ENCODE data around the gene CUL3. TPM values are rescaled to one million over a fixed set of nuclear protein-coding genes. Genes with fewer than 3 reads are reported as not detected.

The CUL3 gene
- total and polyA plus RNA-seq, 2 experiments from 2014 or later = 86.0 to 125 TPM

DNA sequence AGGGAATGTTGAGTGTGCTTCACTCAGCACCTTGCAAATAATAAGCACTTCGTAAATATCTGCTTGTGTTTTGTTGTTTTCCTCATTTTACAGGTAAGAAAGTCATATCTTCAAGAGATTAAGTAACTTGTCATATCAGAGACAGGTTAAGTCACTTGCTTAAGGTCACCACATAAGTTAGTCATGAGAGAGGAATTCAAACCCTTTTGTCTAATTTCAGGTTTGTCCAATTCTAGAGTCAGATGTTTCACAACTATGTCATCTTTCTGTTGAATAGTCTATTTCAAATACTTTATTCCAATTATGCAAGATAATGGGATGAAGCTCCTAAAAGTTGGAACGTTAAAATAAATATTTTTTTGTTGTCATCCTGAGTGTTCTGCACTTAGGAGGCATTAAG is 13.5 kb upstream of the CUL3 start:
- no peak for DNase-seq (ENCODE audit: low spot score)
- Mint-ChIP-seq H3K27me3 (ENCODE audit: insufficient read depth, low read depth, poor library complexity) (peaks cover 3% of the 10 kb centered on the region), H3K27ac (no peak overlapping the region), H3K36me3 (ENCODE audit: low read depth) (no peaks in the 10 kb centered on the region), H3K4me1 (peaks cover 5% of the 10 kb centered on the region; the same call in 2 of the 3 replicates), H3K4me3 (no peak overlapping the region), H3K9me3 (no peaks in the 10 kb centered on the region; the same call in 2 of the 3 replicates)
- H3K4me1 ChIP-seq (ENCODE audit: insufficient read depth) = no peaks in the 10 kb centered on the region
- no peaks in the 10 kb centered on the region for H3F3A ChIP-seq (replicated peaks; ENCODE audit: low read depth)
- H3K27ac ChIP-seq (ENCODE audit: low read depth) = no peak overlapping the region
- no peaks in the 10 kb centered on the region for H4K20me1 ChIP-seq (replicated peaks; ENCODE audit: insufficient read depth)
- H3K36me3 ChIP-seq (ENCODE audit: insufficient read depth) = no peaks in the 10 kb centered on the region
- TF ChIP-seq POLR2AphosphoS5 (IDR thresholded peaks at IDR 0.05; ENCODE audit: low read depth) = no peak
- TF ChIP-seq STAT1 (IDR thresholded peaks at IDR 0.05; ENCODE audit: unreplicated experiment) = no peak
- no peak for TF ChIP-seq EZH2 (IDR thresholded peaks at IDR 0.05; ENCODE audit: low read depth, unreplicated experiment)
- TF ChIP-seq, protein P1, sequence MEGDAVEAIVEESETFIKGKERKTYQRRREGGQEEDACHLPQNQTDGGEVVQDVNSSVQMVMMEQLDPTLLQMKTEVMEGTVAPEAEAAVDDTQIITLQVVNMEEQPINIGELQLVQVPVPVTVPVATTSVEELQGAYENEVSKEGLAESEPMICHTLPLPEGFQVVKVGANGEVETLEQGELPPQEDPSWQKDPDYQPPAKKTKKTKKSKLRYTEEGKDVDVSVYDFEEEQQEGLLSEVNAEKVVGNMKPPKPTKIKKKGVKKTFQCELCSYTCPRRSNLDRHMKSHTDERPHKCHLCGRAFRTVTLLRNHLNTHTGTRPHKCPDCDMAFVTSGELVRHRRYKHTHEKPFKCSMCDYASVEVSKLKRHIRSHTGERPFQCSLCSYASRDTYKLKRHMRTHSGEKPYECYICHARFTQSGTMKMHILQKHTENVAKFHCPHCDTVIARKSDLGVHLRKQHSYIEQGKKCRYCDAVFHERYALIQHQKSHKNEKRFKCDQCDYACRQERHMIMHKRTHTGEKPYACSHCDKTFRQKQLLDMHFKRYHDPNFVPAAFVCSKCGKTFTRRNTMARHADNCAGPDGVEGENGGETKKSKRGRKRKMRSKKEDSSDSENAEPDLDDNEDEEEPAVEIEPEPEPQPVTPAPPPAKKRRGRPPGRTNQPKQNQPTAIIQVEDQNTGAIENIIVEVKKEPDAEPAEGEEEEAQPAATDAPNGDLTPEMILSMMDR (conservative IDR thresholded peaks at IDR 0.05; ENCODE audit: low read depth in 2 of 2) = no peak
- TF ChIP-seq JUNB (IDR thresholded peaks at IDR 0.05; ENCODE audit: unreplicated experiment) = no peak
- TF ChIP-seq, protein P2, sequence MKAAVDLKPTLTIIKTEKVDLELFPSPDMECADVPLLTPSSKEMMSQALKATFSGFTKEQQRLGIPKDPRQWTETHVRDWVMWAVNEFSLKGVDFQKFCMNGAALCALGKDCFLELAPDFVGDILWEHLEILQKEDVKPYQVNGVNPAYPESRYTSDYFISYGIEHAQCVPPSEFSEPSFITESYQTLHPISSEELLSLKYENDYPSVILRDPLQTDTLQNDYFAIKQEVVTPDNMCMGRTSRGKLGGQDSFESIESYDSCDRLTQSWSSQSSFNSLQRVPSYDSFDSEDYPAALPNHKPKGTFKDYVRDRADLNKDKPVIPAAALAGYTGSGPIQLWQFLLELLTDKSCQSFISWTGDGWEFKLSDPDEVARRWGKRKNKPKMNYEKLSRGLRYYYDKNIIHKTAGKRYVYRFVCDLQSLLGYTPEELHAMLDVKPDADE (IDR thresholded peaks at IDR 0.05) = no peak
- no peak for TF ChIP-seq NANOG (IDR thresholded peaks at IDR 0.05; ENCODE audit: borderline replicate concordance)
- TF ChIP-seq EZH2phosphoT487 (IDR thresholded peaks at IDR 0.05; ENCODE audit: unreplicated experiment) = no peak
- no peak for TF ChIP-seq ZNF114 (CRISPR knock-in tag; IDR thresholded peaks at IDR 0.05)
- TF ChIP-seq, protein P3, sequence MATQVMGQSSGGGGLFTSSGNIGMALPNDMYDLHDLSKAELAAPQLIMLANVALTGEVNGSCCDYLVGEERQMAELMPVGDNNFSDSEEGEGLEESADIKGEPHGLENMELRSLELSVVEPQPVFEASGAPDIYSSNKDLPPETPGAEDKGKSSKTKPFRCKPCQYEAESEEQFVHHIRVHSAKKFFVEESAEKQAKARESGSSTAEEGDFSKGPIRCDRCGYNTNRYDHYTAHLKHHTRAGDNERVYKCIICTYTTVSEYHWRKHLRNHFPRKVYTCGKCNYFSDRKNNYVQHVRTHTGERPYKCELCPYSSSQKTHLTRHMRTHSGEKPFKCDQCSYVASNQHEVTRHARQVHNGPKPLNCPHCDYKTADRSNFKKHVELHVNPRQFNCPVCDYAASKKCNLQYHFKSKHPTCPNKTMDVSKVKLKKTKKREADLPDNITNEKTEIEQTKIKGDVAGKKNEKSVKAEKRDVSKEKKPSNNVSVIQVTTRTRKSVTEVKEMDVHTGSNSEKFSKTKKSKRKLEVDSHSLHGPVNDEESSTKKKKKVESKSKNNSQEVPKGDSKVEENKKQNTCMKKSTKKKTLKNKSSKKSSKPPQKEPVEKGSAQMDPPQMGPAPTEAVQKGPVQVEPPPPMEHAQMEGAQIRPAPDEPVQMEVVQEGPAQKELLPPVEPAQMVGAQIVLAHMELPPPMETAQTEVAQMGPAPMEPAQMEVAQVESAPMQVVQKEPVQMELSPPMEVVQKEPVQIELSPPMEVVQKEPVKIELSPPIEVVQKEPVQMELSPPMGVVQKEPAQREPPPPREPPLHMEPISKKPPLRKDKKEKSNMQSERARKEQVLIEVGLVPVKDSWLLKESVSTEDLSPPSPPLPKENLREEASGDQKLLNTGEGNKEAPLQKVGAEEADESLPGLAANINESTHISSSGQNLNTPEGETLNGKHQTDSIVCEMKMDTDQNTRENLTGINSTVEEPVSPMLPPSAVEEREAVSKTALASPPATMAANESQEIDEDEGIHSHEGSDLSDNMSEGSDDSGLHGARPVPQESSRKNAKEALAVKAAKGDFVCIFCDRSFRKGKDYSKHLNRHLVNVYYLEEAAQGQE (IDR thresholded peaks at IDR 0.05; ENCODE audit: unreplicated experiment) = no peak
- no peak for TF ChIP-seq CREB1 (CRISPR knock-in tag; IDR thresholded peaks at IDR 0.05; ENCODE audit: low read depth)
- TF ChIP-seq, protein P4, sequence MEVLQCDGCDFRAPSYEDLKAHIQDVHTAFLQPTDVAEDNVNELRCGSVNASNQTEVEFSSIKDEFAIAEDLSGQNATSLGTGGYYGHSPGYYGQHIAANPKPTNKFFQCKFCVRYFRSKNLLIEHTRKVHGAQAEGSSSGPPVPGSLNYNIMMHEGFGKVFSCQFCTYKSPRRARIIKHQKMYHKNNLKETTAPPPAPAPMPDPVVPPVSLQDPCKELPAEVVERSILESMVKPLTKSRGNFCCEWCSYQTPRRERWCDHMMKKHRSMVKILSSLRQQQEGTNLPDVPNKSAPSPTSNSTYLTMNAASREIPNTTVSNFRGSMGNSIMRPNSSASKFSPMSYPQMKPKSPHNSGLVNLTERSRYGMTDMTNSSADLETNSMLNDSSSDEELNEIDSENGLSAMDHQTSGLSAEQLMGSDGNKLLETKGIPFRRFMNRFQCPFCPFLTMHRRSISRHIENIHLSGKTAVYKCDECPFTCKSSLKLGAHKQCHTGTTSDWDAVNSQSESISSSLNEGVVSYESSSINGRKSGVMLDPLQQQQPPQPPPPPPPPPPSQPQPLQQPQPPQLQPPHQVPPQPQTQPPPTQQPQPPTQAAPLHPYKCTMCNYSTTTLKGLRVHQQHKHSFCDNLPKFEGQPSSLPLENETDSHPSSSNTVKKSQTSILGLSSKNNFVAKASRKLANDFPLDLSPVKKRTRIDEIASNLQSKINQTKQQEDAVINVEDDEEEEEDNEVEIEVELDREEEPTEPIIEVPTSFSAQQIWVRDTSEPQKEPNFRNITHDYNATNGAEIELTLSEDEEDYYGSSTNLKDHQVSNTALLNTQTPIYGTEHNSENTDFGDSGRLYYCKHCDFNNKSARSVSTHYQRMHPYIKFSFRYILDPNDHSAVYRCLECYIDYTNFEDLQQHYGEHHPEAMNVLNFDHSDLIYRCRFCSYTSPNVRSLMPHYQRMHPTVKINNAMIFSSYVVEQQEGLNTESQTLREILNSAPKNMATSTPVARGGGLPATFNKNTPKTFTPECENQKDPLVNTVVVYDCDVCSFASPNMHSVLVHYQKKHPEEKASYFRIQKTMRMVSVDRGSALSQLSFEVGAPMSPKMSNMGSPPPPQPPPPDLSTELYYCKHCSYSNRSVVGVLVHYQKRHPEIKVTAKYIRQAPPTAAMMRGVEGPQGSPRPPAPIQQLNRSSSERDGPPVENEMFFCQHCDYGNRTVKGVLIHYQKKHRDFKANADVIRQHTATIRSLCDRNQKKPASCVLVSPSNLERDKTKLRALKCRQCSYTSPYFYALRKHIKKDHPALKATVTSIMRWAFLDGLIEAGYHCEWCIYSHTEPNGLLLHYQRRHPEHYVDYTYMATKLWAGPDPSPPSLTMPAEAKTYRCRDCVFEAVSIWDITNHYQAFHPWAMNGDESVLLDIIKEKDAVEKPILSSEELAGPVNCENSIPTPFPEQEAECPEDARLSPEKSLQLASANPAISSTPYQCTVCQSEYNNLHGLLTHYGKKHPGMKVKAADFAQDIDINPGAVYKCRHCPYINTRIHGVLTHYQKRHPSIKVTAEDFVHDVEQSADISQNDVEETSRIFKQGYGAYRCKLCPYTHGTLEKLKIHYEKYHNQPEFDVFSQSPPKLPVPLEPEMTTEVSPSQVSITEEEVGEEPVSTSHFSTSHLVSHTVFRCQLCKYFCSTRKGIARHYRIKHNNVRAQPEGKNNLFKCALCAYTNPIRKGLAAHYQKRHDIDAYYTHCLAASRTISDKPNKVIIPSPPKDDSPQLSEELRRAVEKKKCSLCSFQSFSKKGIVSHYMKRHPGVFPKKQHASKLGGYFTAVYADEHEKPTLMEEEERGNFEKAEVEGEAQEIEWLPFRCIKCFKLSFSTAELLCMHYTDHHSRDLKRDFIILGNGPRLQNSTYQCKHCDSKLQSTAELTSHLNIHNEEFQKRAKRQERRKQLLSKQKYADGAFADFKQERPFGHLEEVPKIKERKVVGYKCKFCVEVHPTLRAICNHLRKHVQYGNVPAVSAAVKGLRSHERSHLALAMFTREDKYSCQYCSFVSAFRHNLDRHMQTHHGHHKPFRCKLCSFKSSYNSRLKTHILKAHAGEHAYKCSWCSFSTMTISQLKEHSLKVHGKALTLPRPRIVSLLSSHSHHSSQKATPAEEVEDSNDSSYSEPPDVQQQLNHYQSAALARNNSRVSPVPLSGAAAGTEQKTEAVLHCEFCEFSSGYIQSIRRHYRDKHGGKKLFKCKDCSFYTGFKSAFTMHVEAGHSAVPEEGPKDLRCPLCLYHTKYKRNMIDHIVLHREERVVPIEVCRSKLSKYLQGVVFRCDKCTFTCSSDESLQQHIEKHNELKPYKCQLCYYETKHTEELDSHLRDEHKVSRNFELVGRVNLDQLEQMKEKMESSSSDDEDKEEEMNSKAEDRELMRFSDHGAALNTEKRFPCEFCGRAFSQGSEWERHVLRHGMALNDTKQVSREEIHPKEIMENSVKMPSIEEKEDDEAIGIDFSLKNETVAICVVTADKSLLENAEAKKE (CRISPR knock-in tag; IDR thresholded peaks at IDR 0.05) = no peak
- no peak for TF ChIP-seq ZNF331 (CRISPR knock-in tag; IDR thresholded peaks at IDR 0.05; ENCODE audit: low read depth)
- H2AFZ ChIP-seq = no peak overlapping the region
- ATAC-seq = no peak
- no peak overlapping the region for H3K4me2 ChIP-seq
- H3K79me2 ChIP-seq (replicated peaks; ENCODE audit: insufficient read depth) = no peaks in the 10 kb centered on the region
- no peak overlapping the region for H3K4me3 ChIP-seq
- no peaks in the 10 kb centered on the region for H3K27me3 ChIP-seq (ENCODE audit: insufficient read depth)
- no peaks in the 10 kb centered on the region for H3K9me2 ChIP-seq (ENCODE audit: insufficient read depth)

Data from GM23338 (cell line).